ENCODE results near the gene PKP4.
"Not testable (repeated sequence)": the region's sequence is repeated elsewhere in the genome, so short reads cannot be mapped to it uniquely, and the experiment has no call there.

PKP4 gene

GRCh38 chr2:158413581-158413980, 43.2 kb upstream of the PKP4 start:
- no peak for DNase-seq
- peaks cover 2% of the 10 kb centered on the region for H3K9me3 ChIP-seq (ENCODE audit: severe bottlenecking)
- no peak overlapping the region for H3K4me3 ChIP-seq (ENCODE audit: low read depth, low read length)
- no peaks in the 10 kb centered on the region for H3K36me3 ChIP-seq
- H3K27ac ChIP-seq = no peak overlapping the region
- TF ChIP-seq CTCF (IDR thresholded peaks at IDR 0.05; ENCODE audit: low read depth, low read length) = no peak
- no peaks in the 10 kb centered on the region for H3K27me3 ChIP-seq (ENCODE audit: insufficient read depth, low read depth, severe bottlenecking)

GRCh38 chr2:158414538-158414937, 42.2 kb upstream of the PKP4 start:
- Histone ChIP-seq H3K27ac (no peak overlapping the region), H3K9me3 (ENCODE audit: severe bottlenecking) (peaks cover 2% of the 10 kb centered on the region), H3K36me3 (no peaks in the 10 kb centered on the region), H3K27me3 (ENCODE audit: insufficient read depth, low read depth, severe bottlenecking) (no peaks in the 10 kb centered on the region), H3K4me3 (ENCODE audit: low read depth, low read length) (no peak overlapping the region)
- TF ChIP-seq CTCF (IDR thresholded peaks at IDR 0.05; ENCODE audit: low read depth, low read length) = no peak
- DNase-seq = no peak

GRCh38 chr2:158432117-158432516, 24.6 kb upstream of the PKP4 start:
- Histone ChIP-seq H3K27ac (no peak overlapping the region), H3K4me3 (ENCODE audit: low read depth, low read length) (no peak overlapping the region), H3K36me3 (no peaks in the 10 kb centered on the region), H3K9me3 (ENCODE audit: severe bottlenecking) (peaks cover 3% of the 10 kb centered on the region), H3K27me3 (ENCODE audit: insufficient read depth, low read depth, severe bottlenecking) (no peaks in the 10 kb centered on the region)
- TF ChIP-seq CTCF (IDR thresholded peaks at IDR 0.05; ENCODE audit: low read depth, low read length) = no peak
- no peak for DNase-seq

- not testable (repeated sequence) for H3K9me3 ChIP-seq (ENCODE audit: severe bottlenecking); H3K36me3 ChIP-seq; H3K27me3 ChIP-seq (ENCODE audit: insufficient read depth, low read depth, severe bottlenecking); H3K4me3 ChIP-seq (ENCODE audit: low read depth, low read length); H3K27ac ChIP-seq; DNase-seq
Observed at GRCh38 chr2:158433716-158434115, 23.0 kb upstream of the PKP4 start.

- not testable (repeated sequence) for H3K4me3 ChIP-seq (ENCODE audit: low read depth, low read length)
Observed at GRCh38 chr2:158439062-158439461, 17.7 kb upstream of the PKP4 start.

GRCh38 chr2:158443606-158444005, 13.1 kb upstream of the PKP4 start:
- no peak for TF ChIP-seq CTCF (IDR thresholded peaks at IDR 0.05; ENCODE audit: low read depth, low read length)
- H3K36me3 ChIP-seq = no peaks in the 10 kb centered on the region
- H3K27ac ChIP-seq = no peak overlapping the region

More at GRCh38 chr2:158439062-158439461, 17.7 kb upstream of the PKP4 start:
- not testable (repeated sequence) for DNase-seq; H3K27ac ChIP-seq; H3K36me3 ChIP-seq; H3K27me3 ChIP-seq (ENCODE audit: insufficient read depth, low read depth, severe bottlenecking); H3K9me3 ChIP-seq (ENCODE audit: severe bottlenecking)

GRCh38 chr2:158457092-158457825, 507 bp downstream of the PKP4 start:
- peaks cover 5% of the 10 kb centered on the region for H3K36me3 ChIP-seq
- peak; percentile 74 for DNase-seq
- peak overlapping the region; percentile 62 for H3K4me3 ChIP-seq (ENCODE audit: low read depth, low read length)
- no peaks in the 10 kb centered on the region for H3K9me3 ChIP-seq (ENCODE audit: severe bottlenecking)
- peak; percentile 4; the same call in 1 of the 2 replicates for TF ChIP-seq CTCF (IDR thresholded peaks at IDR 0.05; ENCODE audit: low read depth, low read length)
- no peaks in the 10 kb centered on the region for H3K27me3 ChIP-seq (ENCODE audit: insufficient read depth, low read depth, severe bottlenecking)
- peak overlapping the region; percentile 91 for H3K27ac ChIP-seq

More at GRCh38 chr2:158443606-158444005, 13.1 kb upstream of the PKP4 start:
- Histone ChIP-seq H3K9me3 (ENCODE audit: severe bottlenecking) (no peaks in the 10 kb centered on the region), H3K27me3 (ENCODE audit: insufficient read depth, low read depth, severe bottlenecking) (no peaks in the 10 kb centered on the region), H3K4me3 (ENCODE audit: low read depth, low read length) (no peak overlapping the region)
- no peak for DNase-seq

Data from WERI-Rb-1 (cell line).